Stimulated activated naive CD4-positive, alpha-beta T cell treated with Interleukin-2 at 50 U/mL for 16 hours (primary cell): Measurements from ENCODE around the gene WWTR1.

Source experiments
- DNase-seq: peaks from one replicate; lab custom pipeline; 2025; lab: John Stamatoyannopoulos, UW

WWTR1 gene

DNA sequence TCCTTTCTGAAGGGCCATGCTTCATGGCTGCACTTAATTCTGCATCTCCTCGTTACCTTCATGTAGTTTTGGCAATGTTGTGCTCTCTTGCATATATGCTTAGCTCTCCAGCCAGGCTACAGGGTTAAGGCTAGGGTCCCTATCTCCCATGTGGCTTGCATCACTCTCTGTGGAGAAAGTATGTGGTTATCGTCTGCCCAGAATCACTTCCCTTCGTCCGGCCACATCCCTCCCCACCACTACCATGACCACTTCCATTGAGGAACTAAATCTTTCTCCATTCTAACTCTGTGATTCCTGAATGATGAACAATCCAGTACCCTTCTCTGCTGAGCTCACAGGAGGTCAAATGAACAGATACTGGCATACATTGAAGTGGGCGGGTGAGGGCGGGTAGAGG, 34.0 kb downstream of the WWTR1 start:
- DNase-seq, result no peak

DNA sequence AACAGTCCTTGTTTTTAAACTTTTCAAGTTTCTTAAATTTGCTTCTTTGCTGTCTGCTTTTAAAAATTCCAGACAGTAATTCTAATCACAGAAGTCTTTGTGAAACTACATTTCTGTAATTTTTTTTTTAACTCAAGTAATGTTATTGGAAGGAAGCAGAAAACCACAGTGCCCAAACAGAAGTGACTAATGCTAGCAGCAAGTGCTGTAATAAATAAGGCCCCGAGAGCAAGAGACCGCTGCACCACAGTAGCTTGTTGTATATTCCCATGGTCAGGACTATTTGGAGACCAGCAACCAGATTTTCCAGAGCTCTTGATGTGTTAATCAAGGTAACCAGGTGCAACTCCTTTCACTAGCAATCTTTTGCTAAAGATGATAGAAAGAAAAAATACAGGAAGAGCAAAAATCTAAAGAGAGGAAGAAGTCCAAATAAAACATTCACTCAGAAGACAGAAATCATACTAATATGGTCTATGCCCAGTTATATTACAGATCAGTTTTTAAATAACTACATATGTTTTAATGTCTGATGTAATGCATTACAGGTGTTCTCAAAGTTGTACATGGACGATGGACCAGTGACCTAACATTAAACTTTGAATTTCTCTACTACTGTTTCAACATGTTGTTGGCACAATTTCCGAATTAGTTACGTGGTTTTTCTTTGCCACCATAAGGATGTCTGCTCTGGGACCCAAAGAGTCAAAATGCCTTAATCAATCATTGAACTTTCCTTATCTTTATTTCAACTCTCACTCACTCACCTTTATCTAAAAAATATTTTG, 36.4 kb downstream of the WWTR1 start:
- DNase-seq, result no peak

DNA sequence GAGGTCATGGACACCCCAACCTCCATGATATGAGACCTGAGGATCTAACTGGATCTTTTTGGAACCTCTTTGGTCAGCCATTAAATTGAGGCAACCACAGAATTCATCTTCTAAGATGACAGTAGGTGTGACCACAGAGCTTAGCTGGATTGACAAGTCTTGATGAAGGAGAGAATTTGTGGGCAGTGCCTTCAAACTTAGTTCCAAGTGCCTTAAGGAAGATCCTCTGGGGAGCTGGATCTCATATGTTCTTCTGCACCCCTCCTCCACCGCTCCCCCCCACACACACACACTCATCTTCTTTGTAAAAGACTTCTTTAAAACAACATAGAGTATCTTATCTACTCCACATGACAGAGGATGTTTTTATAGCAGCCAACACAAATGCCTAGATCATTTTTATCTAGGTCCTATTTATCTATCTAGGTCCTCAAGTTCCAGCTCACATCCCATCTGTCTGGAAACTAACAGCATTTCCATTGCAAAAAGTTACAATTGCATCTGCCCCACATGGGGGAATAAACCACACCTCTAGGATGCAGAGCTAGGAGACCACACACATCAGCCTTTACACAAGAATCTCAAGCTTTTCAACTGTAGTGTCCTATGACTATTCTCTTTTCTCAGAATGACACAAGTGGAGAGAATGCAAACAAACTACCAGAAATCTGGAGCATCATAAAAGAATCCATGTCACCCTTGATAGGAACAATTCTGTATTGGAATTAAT, 37.4 kb downstream of the WWTR1 start:
- DNase-seq, result no peak

DNA sequence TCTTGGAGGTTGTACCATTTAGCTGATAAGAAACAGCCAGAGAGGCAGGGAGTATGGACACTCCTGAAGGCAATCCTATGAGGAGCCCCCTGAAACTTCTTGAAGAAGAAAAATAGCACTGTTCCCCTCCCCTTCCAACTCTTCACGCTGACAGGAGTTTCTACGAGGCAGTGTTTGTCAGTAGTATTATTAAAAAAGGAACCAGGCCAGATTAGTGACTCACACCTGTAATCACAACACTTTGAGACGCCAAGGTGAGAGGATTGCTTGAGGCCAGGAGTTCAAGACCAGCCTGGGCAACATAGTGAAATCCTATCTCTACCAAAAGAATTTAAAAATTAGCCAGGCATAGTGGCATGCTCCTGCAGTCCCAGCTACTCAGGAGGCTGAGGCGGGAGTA, 38.7 kb downstream of the WWTR1 start:
- DNase-seq, result no peak

DNA sequence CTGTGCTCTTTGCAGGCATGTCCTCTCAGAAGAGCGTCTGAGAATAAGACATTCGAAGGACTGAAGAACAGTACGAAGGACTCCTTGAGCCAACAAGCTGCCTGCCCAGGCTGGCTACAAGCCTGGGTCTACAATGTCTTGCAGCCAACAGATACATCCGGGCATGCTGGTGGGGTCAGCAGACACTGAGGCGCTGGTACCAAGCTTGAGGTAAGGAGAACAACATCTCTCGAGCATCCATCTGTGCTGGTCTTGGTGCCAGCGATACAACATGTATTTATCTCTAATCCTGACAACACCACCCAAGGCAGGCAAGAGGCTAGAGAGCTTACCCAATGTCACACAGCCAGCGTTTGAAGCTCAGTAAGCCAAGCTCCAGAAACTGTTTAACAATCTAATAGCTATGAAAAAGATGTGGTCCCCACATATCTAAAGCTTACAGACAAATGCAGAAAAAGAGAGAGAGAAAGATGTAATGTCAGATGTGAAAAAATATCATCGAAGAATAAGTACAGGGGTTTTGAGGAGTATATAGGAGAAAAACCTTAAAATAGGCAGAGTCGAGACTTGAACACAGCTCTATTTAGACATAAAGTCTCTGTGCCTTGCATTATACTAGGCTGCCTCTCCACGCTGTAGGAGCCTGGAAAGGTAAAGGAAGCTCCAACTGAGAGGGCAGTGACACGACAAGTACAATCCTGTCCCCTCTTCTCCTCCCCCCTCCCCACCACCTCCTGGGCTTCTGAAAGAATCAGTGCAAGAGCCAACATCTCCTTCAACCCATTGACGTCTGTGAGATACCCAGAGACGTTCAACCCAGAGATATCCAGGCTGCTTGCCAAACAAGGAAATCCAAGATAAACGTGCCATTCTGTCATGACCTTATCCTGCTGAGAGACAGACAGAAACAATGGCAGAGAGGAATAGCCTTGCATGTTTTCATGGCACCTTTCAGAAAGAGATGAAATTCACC, 39.4 kb downstream of the WWTR1 start:
- no peak for DNase-seq

DNA sequence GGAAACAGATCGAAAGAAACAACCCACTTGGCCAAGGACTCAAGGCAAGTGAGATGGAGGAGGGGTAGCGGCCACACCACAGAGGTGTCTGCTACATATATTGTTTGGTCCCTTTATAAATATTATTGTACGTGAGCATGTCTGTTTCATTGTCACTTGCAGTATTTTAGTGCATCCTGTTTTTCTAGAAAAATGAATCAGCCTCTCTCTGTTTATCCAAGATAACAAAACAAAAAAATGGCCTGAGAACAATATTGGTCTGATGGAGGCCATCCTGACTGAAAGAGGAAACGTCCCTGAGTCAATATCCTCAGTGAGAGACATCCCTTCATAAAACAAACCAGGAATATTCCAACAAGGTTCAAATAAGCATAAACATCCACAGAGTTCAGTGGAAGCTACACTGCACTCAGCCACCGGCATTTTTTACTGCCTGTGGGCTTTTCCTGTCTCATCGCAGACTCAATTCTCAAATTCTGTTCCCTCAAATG, 42.0 kb downstream of the WWTR1 start:
- no peak for DNase-seq

DNA sequence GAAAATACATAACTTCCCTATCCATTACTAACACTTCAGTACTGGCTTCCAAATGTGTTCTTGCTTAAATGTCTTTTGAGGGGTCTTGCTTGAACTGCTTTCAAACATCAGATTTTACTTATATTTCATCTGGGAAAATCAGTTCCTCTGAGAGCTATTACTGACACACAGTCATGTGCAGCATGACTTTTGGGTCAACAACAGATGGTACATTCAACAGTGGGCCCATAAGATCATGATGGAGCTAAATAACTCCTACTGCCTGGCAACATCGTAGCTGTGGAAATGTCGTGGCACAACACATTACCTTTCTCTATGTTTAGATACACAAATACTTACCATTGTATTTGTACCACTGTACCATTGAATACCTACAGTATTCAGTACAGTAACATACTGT, 43.8 kb downstream of the WWTR1 start:
- no peak for DNase-seq

DNA sequence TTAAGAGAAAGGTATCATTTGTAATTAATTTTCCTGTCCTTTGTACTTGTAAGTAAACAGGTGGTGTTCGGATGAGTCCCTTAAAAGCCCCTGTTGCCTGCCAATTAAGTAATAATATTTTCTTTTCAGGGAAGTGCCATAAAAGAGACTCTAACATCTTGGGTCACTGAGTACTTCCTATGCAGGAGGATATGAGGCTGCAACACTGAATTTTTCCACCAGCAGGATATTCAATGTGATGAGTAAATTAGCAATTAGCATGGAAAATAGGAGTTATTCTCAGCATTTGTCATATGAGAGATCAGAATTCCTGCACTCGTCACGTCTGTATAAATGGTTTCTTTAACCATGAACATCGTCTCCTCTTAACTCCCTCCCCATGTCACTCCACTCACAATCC, 45.4 kb downstream of the WWTR1 start:
- no peak for DNase-seq

DNA sequence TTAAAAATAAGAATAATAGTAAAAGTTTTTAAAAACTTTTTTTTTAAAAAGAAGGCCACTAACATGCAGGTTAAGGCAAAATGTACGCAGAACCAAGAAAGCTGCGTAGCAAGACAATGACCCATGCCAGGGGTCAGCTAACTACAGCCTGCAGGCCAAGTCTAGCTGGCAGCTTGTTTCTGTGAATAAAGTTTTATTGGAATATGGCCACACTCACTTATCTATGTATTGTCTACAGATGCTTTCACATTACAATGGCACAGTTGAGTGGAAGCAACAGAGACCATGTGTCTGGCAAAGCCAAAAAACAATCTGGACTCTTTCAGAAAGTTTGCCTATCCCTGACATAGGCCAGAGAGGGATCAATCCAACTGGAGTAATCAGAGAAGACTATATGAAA, 46.7 kb downstream of the WWTR1 start:
- DNase-seq, result no peak

DNA sequence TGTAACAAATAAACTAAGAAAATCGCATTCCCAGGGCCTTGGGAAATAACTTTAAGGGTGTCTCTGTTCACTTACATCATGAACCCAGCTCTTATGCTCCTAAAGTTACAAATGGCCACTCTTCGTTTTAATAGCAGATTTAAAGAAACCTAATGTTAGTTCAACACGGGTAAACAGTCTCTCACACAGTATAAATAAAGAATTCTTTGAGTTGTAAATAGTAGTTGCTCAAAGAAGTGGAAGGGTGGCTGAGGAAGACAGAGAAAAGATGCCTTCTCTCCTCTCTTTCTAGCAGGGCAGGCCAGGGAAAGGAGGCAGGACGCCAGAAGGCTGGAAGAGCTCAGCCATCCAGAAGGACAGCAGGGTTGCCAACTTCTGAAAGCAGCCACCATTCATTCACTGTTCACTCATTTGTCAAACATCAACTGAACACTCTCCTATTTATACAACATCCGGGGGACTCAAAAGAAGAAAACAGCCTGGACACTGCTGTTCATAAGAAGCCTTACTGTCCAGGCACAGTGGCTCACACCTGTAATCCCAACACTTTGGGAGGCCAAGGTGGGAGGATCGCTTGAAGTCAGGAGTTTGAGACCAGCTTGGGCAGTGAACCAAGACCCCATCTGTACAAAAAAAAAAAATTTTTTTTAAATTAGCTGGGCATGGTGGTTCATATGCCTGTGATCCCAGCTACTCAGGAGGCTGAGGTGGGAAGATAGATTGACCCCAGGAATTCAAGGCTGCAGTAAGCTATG, 47.3 kb downstream of the WWTR1 start:
- DNase-seq, result no peak

DNA sequence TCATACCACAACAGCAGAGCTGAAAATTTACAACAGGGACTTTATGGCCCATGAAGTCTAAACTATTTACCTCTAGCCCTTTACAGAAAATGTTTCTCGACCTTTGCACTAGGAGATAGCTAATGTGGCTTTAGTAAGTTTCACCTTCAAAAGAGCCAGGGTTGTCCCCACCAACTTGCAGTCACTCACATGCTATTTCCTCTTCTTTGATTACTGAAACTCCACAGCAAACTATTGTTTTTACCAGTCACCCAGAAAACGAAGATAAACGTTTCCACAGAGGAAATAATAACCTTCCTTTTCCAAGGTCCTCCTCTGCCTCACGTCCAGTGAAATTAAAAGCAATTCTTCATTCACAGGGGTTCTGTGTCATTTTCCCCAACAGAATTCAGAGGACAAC, 48.2 kb downstream of the WWTR1 start:
- no peak for DNase-seq

DNA sequence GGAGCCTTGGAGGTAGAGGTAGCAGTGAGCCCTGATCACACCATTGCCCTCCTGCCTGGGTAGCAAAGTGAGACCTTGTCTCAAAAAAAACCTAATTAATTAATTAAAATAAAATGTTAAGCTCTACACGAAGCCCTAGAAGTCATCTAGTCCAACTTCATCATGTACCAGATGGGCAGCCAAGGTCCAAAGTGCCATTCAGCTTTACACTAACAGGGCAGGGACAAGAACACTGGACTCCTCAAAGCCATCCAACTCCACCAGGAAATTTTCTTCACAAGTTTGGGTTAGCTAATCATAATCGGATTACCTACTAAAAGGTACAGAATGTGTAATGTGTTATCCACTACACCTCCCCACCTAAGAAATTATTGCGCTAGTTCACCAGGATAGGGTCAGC, 48.8 kb downstream of the WWTR1 start:
- DNase-seq, result no peak

DNA sequence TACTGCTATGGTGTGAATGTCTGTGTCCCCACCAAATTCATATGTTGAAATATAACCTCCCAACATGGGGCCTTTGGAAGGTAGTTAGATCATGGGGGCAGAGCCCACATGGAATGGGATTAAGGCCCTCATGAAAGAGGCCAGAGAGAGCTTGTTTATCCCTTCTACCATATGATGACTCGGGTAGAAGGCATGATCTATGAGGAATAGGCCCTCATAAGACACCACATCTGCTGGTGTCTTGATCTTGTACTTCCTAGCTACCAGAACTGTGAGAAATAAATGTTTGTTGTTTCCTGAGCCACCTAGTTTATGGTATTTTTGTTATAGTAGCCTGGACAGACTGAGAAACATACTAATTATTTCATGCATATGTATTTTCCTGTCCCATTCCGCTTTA, 51.9 kb downstream of the WWTR1 start:
- DNase-seq, result no peak

DNA sequence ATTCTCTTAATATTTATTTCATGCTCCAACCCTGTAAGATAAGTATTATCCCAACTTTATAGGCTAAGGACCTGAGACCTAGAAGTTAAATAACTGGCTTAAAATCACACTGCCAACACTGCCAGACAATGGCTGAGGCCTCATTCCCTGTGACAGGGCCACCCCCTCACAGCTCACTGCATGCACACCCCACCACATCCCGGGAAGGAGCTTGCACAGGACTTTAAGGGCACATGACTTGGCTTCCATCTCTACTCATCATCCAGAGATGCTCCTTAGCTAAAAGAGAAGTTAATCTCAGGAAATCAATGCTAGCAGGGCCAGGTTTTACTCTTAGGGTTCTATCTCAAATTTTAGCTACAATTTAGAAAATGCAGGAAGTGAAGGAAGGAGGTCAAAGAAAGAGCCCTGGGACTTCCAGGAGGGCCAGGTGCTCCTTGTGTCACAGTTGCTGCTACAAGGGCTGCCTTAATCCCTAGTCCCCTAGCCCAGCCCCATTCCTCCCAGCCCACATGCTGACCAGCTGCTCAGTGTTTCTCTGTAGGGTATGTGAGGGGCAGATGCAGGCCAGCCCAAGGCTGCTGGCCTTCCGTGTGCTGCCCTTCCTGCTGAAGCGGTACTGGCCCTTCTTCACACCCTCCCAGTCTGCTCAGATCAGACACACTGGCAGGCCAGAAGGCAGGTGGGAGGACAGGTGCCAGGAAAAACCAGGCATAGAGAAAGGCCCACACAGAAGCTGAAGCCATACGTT, 53.5 kb downstream of the WWTR1 start:
- no peak for DNase-seq

DNA sequence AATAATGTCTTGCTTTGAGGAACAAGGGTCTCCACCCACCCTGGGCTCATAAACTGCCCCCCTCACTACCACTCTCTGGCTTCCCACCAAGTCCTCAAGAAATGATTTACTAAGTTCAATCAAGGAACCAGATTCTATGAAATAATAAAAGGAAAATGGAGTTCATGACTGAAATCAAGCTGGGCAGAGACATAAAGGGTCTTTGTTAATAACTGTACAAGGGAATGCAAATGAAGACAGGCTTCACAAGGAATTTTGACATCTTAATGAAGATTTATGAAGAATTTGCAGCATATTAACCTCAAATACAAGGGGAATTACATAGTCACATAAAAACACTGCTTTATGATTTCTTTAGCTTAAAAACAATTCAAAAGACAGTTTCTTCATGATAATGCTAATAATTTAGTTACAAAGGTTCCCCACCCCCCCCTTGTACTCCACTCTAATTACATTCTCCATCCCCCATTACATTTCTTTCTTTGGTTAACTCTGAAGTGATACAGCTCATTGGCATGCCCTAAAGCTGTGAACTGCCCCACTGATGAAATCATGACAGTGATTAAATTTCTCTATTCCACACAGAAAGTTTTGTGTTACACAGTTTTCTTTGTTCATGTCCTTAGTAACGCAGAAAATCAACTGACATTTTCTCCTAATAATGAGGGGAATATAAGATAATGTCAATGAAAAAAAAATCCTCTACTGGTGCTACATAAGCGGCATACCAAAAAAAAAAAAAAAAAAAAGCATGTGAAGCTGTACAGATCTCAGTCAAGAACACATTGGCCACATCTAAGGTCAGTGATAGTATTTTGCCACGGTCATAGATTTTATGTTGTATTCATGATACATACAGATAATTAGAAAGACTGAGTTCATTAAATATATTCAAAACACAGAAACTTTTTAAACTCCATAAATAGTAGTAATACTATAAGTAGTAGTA, 54.4 kb downstream of the WWTR1 start:
- no peak for DNase-seq

DNA sequence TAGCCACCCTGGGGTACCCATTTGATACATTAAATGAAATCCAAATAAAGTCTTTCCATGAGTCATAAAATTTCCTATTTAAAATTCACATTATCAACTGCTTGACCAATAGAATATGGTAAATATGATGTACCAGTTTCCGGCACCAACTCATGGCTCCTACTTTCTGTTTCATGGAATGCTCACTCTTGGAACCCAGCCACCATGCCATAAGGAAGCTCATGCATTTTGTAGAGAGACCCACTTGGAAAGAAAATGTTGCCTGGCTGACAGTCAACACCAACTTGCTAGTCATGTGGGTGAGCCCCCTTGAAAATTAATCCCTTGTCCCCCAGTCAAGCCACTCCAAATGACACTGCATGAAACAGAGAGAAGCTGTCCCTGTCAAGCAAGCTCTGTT, 57.2 kb downstream of the WWTR1 start:
- DNase-seq, result no peak

DNA sequence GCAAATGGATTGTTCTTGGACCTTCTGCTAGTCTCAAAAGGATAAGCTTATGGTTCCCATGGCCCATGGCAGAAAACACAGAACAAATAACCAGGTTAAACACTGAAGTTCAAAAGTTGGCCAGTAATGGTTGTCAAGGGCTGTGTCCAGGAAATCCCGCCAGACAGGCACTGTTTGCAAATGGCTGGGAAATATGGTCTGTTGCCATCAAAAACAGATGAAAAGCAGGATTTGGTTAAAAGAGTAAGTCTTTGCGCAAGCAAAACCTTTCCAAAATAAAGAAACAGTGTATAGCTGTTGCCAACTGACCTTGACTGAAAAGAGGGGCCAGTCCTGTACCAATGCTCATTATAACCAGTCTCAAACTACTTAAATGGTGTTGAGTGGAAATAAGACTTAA, 58.6 kb downstream of the WWTR1 start:
- DNase-seq, result no peak

DNA sequence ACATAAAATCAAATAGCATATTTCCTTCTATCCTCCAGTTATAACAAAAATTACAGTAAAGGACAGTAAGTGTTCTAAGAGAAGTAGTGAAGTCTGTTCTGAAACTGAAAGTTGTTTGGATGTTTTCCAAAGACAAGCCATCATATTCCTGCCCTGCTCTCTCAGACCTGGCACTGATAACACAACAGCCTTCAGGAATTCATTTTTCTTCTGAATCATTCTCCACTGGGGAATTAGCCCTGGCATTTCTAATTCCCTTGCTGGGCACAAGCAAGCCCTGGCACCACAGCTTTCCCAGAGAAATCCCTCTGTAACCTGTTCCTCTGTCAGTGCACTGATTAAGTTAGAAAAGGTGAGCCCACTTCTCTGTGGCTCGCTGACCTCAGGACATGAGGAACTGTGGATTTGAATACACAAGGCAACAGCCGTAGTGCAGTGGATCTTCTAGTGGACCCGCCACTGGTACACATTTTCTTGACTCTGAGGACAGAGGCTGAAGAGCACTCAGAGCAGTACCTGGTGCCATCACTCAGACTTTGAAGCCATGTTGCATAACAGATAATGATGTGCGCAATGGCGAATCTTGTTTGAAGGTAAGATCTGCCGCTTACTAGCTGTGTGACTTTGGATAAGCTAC, 61.6 kb downstream of the WWTR1 start:
- DNase-seq, result no peak
